Right renal pelvis (tissue), 4 donors: ENCODE measurements around the gene MED20. TPM values are rescaled to one million over a fixed set of nuclear protein-coding genes. Genes with fewer than 3 reads are reported as not detected.

ENCODE experiments used
- DNase-seq, 4 donors: peaks; one replicate each; pipeline ENCODE4 v3.0.0-alpha.2; 2013; ENCODE audit warnings: low read depth in 4 of 4, low spot score in 3 of 4, missing footprints in 1 of 4
- polyA plus RNA-seq, 4 donors: library from polyadenylated mRNA; unstranded; fragments of 120-200 nt; gene quantifications; one replicate each; pipeline ENCODE4 v1.2.1, GENCODE V29; 2013; ENCODE audit not compliant: insufficient read length in 4 of 4

MED20 gene
- polyA plus RNA-seq, 4 donors, result 40.5 to 43.2 (median 41.6) TPM

GRCh38 chr6:41941280-41942066 is 20.5 kb upstream of the MED20 start, which contains the start of gene CCND3:
Gene CCND3, minus strand, starts transcription at chr6:41941808. Its CDS starts 159 bp downstream, at chr6:41941649.
- DNase-seq, result peak in 3 of 4 donors; percentile 77 to 80 (median 78)

- no peak for DNase-seq
Observed at GRCh38 chr6:41940759-41941279, 19.9 kb upstream of the MED20 start.

- no peak for DNase-seq
Observed at GRCh38 chr6:41939848-41940758, 19.2 kb upstream of the MED20 start.

GRCh38 chr6:41939176-41939847 is 18.4 kb upstream of the MED20 start:
- DNase-seq, result no peak

- no peak for DNase-seq
Observed at GRCh38 chr6:41938590-41939175, 17.7 kb upstream of the MED20 start.

GRCh38 chr6:41937861-41938574 is 17.1 kb upstream of the MED20 start:
- no peak for DNase-seq

- no peak for DNase-seq
Observed at GRCh38 chr6:41937472-41937860, 16.5 kb upstream of the MED20 start.

GRCh38 chr6:41936073-41936837 is 15.3 kb upstream of the MED20 start:
- no peak for DNase-seq

GRCh38 chr6:41935685-41936072 is 14.7 kb upstream of the MED20 start:
- no peak for DNase-seq

GRCh38 chr6:41935193-41935574 is 14.2 kb upstream of the MED20 start:
- no peak for DNase-seq

- no peak for DNase-seq
Observed at GRCh38 chr6:41934278-41935192, 13.6 kb upstream of the MED20 start.

GRCh38 chr6:41932378-41932777 is 11.4 kb upstream of the MED20 start:
- no peak for DNase-seq

- no peak for DNase-seq
Observed at GRCh38 chr6:41931792-41932191, 10.9 kb upstream of the MED20 start.

- DNase-seq, result no peak
Observed at GRCh38 chr6:41929924-41930323, 9.0 kb upstream of the MED20 start.

GRCh38 chr6:41927253-41927652 is 6.3 kb upstream of the MED20 start:
- no peak for DNase-seq

- no peak for DNase-seq
Observed at GRCh38 chr6:41922154-41922553, 1.2 kb upstream of the MED20 start.

GRCh38 chr6:41921712-41921998 is 716 bp upstream of the MED20 start:
- DNase-seq, result no peak

GRCh38 chr6:41917528-41917927 is 3.4 kb downstream of the MED20 start:
- DNase-seq, result no peak
